OCI-LY1 (cell line): Measurements from ENCODE around the gene ASB11.

ENCODE experiments used
- CTCF ChIP-seq: fragments of 200-600 bp; sonication (generic), shearing (Covaris generic); IDR thresholded peaks from 2 replicates; pipeline ENCODE4 v1.5.1; 2017; ENCODE audit warnings: mild to moderate bottlenecking, antibody characterized with exemption, low read length, moderate library complexity, mixed read lengths
- EZH2 ChIP-seq: fragments of 200-600 bp; sonication (generic), shearing (Covaris generic); IDR thresholded peaks from 2 replicates; pipeline ENCODE4 v1.8.0; 2017; ENCODE audit warnings: borderline replicate concordance, mixed run types, mild to moderate bottlenecking, antibody characterized with exemption, low read length, moderate library complexity, mixed read lengths

DNA sequence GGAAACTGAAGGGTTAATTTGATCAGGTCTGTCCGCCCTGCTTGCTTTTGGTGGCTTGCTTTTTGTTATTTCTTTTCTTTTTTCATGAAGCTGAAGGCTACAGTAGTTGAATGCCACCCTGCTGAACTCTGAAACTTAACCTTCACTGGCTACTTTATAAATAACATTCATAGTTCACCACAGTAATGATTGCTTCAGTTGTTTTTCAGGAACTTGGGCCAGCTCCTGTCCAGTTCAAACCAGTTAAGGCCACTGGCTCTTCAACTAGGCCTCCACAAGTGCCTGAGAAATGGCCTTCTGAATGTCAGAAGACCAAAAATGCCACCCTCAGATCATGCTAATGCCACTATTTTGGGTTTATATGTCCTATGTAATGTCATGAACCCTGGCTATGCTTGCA, 37.8 kb downstream of the ASB11 start:
- TF ChIP-seq EZH2 (no peak), CTCF (no peak)
